ENCODE results near the gene FILIP1L.

Gene FILIP1L

DNA sequence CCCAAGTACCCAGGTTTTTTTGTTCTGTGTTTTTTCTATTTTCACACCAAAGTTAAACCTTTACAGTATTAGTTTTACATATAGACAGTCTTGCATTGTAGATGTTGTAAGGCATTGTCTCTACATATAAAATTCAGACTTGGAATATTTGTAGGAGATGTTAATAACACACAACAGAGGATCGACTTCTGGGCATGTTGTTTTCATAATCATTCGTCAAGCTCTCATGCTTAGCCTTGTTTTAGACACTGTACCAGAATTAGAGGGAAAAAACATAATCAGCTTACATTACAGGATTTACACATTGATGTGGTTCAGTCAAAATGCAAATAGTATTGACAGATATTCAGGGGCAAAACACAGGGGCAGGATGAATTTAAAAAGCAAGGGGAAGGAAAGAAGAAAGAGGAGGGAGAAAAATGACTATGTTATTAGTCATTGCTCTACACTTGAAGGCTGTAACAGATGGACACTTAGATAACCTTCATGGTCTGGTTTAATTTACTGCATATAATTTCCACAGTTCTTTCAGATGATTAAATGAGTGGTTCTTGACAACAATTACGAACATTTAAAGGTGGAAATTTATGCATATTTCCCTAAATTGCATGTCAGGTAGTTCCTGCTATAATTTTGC is 289.2 kb downstream of the FILIP1L start:
- no peak for DNase-seq

DNA sequence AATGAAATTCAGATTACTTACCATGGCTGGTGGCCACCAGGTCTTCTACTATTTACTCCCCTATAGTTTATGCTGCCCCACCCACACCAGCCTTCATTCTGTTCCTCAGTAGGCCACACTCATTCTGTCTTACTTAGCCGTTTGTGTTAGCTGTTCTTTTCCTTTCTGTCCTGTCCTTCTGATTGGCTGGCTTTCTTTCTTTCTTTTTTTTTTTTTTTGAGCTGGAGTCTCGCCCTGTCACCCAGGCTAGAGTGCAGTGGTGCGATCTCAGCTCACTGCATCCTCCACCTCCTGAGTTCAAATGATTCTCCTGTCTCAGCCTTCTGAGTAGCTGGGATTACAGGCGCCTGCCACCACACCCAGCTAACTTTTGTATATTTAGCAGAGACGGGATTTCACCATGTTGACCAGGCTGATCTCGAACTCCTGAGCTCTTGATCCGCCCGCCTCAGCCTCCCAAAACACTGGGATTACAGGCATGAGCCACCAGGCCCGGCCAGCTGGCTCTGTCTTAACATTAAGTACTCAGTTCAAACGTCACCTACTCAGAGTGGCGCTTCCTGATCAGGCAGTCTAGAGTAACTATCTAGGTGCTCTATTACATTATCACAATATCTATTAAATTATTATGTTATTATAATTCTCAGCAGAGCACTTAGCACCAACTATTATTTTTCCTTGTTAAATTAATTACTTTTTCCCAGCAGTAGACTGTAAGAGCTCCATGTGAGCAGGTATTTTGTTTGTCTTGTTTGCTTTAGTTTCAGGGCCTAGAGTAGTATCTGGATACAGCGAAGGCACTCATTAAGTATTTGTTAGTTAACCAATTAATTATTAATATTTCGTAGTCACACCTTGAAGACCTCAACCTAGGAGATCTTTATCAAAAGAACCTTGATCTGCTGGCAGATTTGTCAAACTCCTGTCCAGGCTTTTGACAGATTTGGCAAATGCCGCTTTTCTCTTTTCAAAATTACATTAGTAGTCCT is 290.3 kb downstream of the FILIP1L start:
- DNase-seq = no peak

DNA sequence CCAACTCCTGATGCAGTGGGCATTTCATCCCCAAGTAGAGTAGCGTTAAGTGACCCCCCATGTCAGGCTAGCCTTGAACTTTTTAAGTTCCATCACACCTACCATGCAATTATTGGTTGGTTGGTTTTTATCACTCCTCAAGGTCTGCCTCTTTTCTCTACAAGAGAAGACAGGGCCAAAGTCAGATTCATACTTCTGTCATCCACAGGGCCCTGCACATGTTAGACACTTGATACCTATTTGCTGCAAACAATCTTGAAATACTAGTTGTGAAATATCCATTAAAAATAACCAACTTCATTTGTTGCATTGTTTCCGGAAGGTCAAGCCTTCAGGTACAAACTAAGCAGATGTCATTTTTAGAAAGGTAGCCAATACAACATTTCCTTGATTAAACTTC is 295.5 kb downstream of the FILIP1L start:
- no peak for DNase-seq

DNA sequence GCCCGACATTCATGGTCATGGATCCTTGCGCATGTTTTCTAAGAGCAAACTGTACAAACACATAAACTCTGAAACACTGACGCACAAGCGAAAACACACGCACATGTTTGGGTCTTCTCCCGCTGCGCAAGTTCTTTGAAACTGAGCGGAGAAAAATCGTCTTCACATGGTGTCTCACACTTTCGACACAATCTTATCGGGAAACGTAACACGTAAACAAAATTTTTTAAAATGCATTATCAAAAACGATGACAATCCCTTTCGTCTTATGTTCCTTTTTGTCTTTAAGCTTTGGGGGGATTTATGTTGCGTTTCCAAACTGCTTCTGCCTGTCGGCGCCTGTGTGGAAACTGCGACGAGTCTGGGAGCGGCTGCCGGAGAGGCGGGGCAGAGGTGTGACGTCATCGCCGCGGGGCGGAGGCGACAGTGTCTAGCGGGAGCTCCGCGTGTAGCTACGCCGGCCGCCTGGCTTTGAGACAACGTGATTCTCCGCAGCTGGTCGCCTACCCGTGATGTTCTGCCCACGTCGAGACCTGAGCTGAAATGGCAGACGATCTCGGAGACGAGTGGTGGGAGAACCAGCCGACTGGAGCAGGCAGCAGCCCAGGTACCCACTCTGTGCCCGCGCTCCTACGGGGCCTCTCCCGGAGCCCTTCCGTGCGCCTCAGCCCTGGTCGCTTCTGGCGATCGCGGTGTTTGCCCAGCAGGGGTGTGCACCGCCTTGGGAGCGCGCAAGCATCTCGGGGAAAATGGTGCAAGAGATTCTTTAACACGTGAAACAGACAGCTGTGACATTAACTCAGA is 296.7 kb downstream of the FILIP1L start, which contains the start of gene CMSS1:
CMSS1 (plus strand) TSS at position 426 of the 804 bp plus-strand sequence.
- peak; percentile 49 for DNase-seq

DNA sequence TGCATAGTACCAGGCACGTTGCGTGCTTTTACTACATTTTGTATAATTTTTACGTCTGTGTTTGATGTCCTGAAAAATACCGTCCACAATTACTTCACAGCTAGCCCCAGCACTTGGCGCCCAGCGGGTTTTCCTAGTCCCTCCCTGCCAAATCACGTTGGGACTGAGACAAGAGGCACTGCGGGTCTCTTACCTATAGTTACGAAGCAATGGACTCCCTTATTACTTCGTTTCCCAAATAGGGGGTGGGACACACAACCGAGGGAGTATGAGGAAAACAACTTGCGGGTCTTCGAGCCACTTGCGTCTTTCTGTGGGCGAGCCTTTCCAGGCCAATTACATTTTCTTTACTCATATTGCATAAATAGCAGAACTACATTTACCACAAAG is 297.3 kb downstream of the FILIP1L start:
- DNase-seq = no peak

DNA sequence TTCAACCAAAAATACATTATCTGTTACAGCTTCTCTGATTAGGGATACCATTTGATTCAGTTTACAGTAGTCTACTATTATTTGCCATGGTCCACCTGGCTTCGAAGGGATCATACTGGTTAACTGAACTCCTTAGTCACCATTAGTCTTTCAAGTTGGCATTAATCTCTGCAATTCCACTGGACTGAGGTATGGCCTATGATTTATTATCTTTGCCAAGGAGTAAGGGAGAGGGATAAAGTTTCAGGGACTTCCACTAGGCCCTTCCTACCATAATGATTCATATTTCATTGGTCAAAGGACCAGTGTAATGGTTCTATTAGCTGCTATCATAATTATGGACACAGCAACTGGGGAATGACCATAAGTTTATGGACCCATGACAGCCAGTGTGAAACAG is 303.9 kb downstream of the FILIP1L start:
- DNase-seq = no peak

DNA sequence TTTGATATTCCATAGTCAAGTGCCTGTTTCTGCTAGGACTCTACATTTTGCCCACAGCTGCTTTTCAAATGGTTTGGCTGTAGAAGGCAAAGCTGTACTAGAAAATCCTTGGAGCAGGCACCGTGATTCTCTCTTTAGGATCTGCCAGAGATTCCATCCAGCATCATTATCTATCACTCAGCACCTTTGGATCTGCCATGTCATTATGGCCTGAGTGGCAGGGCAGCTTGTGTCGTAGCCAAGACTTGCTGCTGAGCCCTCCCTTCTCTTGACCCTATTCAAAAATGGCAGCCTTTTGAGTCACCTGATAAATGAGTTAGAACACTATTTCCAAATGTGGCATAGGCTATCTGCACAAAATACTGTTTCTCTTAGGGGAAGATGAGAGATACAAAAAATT is 304.7 kb downstream of the FILIP1L start:
- DNase-seq = no peak

DNA sequence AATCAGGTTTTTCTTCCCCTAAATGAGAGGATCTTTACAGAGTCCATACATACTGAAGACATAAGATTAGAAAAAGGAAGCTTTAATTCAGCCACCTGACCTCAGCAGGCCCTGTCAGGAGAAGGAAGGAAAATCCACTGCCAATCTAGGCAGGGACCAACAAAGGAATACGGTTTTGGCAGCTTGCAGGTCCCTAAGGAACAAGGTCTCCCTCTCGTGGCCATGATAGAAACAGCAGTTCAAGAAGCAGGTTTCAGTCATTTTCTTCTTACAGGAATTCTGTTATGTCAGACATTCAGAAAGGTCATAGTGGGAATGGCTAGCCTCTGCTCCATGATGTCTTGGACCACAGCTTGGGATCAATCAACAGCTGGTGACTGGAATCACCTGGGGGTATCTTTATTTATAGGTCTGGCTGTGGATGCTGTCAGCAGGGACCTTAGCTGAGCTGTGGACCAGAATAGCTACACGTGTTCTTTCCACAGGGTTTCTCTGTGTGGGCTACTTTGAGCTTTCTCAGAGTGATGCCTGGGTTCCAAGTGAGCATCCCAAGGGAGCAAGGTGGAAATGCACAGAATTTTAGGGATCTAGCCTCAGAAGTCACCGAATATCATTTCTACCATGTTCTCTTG is 306.0 kb downstream of the FILIP1L start:
- no peak for DNase-seq

DNA sequence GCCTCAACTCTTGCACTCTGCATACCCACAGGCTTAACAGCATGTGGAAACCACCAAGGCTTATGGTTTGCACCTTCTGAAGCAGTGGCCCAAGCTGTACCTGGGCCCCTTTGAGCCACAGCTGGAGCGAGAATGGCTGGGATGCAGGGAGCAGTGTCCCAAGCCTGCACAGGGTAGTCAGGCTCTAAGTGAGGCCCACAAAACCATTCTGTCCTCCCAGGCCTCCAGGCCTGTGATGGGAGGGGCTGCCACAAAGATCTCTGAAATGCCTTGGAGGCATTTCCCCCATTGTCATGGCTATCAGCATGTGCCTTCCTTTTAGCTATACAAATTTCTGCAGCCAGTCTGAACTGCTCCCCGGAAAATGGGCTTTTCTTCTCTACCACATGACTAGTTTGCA is 309.1 kb downstream of the FILIP1L start:
- no peak for DNase-seq

DNA sequence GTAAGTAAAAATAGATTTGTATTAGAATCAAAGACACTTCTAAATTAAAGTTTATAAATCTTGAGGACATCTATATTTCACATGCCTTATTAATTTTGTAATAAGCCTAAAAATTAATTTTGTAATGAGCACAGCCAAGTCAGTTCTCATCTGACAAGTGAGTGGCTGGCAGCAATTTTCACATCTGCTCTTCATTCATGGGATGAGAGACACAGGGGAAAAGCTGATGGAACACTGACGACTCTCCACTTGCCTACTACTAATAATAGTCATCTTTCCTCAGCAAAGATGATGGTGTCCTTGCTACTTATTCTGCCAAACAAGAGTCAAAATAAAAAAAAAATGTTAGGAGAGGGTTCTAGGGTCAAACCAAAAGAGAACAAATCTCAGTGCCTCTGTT is 311.0 kb downstream of the FILIP1L start:
- no peak for DNase-seq

DNA sequence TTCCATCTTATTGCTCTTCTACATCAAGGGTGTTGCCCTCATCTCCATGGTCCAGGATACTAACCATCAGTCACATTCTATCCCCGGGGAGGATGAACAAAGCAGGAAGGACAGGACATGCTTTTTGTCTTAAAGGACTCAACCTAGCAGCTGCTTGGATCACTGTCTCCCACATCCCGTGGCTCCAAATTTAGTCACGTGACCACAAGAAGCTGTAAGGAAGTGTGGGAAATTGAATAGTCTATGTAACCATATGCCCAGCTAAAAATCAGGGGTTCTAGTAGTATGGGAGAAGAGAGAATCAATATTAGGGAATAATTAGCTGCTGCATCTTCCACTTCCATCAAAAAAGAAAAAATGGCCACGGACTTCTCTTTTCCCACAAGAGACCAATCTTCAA is 314.9 kb downstream of the FILIP1L start:
- DNase-seq = no peak

DNA sequence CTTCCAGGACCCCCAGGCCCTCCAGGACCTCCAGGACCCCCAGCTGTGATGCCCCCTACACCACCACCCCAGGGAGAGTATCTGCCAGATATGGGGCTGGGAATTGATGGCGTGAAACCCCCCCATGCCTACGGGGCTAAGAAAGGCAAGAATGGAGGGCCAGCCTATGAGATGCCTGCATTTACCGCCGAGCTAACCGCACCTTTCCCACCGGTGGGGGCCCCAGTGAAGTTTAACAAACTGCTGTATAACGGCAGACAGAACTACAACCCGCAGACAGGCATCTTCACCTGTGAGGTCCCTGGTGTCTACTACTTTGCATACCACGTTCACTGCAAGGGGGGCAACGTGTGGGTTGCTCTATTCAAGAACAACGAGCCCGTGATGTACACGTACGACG is 318.7 kb downstream of the FILIP1L start:
- no peak for DNase-seq

DNA sequence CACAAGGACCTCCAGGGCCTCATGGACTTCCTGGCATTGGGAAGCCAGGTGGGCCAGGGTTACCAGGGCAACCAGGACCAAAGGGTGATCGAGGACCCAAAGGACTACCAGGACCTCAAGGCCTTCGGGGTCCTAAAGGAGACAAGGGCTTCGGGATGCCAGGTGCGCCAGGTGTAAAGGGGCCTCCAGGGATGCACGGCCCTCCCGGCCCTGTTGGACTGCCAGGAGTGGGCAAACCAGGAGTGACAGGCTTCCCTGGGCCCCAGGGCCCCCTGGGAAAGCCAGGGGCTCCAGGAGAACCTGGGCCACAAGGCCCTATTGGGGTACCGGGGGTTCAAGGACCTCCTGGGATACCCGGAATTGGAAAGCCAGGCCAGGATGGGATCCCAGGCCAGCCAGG is 319.8 kb downstream of the FILIP1L start:
- DNase-seq = no peak

DNA sequence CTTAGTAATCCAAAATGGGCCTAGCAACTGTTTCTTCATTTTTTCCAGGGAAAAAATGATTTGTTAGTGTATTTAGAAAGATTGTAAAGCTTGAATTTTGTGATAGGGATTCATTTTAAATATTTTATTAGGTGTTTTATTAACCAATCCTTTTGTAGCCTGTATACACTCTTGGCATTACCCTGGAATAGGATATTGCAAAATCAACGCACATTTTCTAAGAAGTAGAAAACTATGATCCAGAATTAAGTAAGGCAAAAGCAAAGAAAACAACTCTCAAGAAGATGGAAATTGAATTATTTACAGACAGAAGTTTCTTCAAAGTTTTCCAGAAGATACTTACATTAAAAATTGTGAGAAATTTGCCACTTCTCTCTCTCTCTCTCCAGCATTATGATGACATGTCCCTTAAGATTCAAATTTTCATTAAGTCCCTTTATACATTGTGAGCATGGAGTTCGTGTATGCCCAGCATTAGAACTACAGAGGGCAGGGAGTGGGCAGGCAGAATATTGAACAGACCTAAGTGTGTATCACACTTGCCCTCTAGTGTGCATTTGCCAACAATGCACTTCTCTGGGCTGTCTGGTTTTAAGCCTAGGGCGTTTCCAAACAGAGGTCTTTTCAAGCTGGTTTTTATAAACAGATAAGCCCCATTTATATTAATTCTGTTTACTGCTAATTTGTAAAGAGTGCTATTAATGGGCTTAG is 325.1 kb downstream of the FILIP1L start:
- no peak for DNase-seq

Data from NCI-H510A (cell line).